Memory B cell (primary cell): ENCODE measurements around the gene MZB1.
"Not testable (repeated sequence)": the region's sequence is repeated elsewhere in the genome, so short reads cannot be mapped to it uniquely, and the experiment has no call there.

Experiments used
- ATAC-seq: fragments of 150-1000 bp; cut with Tn5 transposase; 2 replicates; pipeline ENCODE4 v1.10.0; 2021; ENCODE audit warnings: low read depth, mild to moderate bottlenecking, moderate library complexity
- DNase-seq, 2 donors: peaks; one replicate each; pipeline ENCODE4 v3.0.0; 2022; ENCODE audit warnings: low spot score in 2 of 2
- H3K27ac Mint-ChIP-seq: one replicate; pipeline ENCODE4 v1.8.0; 2022; ENCODE audit warnings: mild to moderate bottlenecking, moderate library complexity, mixed read lengths
- H3K27me3 Mint-ChIP-seq: one replicate; pipeline ENCODE4 v1.8.0; 2022; ENCODE audit warnings: mixed read lengths
- H3K36me3 Mint-ChIP-seq: one replicate; pipeline ENCODE4 v1.8.0; 2022; ENCODE audit warnings: mild to moderate bottlenecking, mixed read lengths
- H3K4me1 Mint-ChIP-seq: one replicate; pipeline ENCODE4 v1.8.0; 2022; ENCODE audit warnings: mixed read lengths
- H3K4me3 Mint-ChIP-seq: one replicate; pipeline ENCODE4 v1.8.0; 2022; ENCODE audit warnings: mild to moderate bottlenecking, moderate library complexity, mixed read lengths
- H3K9me3 Mint-ChIP-seq: one replicate; pipeline ENCODE4 v1.8.0; 2022; ENCODE audit warnings: mixed read lengths

Gene MZB1

DNA sequence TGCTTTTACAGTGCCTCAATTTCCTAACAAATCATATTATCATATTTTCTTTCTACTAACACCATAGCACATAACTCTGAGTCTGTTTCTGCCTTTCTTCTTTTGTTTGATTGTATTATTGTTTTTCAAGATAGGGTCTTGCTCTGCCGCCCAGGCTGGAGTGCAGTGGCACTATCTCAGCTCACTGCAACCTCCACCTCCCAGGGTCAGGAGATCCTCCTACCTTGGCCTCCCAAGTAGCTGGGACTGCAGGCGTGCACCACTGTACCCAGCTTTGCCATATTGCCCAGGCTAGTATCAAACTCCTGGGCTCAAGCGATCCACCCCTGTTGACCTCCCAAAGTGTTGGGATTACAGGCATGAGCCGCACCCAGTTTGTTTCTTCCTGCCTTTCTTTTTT, 29.3 kb downstream of the MZB1 start:
- Mint-ChIP-seq H3K4me1 (peaks cover 11% of the 10 kb centered on the region), H3K27ac (no peak overlapping the region), H3K36me3 (peaks cover 17% of the 10 kb centered on the region), H3K27me3 (no peaks in the 10 kb centered on the region), H3K4me3 (no peak overlapping the region), H3K9me3 (no peaks in the 10 kb centered on the region)
- DNase-seq = no peak
- ATAC-seq = no peak

DNA sequence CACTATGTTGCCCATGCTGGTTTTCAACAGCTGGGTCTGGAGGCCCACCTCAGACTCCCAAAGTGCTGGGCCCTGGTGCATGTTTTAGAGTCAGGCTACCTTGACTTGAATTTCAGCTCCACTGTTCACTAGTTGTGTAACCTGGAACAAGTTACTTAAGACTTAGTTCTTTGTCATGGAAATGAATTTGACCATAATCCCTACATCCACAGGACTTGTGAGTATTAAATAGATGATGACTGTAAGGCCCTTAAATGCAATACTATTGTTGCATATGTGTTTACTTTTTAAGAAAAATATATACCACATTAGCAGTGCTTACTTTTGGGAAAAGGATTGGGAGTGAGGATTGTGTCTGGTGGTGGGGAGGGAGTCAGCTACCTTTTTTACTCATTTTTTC, 31.6 kb downstream of the MZB1 start:
- Mint-ChIP-seq H3K4me3 (no peak overlapping the region), H3K9me3 (peaks cover 1% of the 10 kb centered on the region), H3K27me3 (no peaks in the 10 kb centered on the region), H3K36me3 (peaks cover 14% of the 10 kb centered on the region), H3K4me1 (peaks cover 16% of the 10 kb centered on the region), H3K27ac (peak overlapping the region; percentile 45)
- no peak for DNase-seq
- ATAC-seq = no peak

DNA sequence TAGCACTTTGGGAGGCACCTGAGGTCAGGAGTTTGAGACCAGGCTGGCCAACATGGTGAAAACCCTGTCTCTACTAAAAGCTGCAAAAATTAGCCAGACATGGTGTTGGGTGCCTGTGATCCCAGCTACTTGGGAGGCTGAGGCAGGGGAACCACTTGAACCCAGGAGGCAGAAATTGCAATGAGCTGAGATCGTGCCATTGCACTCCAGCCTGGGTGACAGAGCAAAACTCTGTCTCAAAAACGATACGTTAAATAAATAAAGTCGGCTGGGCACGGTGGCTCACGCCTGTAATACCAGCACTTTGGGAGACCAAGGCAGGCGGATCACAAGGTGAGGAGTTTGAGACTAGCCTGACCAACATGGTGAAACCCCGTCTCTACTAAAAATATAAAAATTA, 33.8 kb downstream of the MZB1 start:
- H3K36me3 Mint-ChIP-seq = peaks cover 16% of the 10 kb centered on the region
- H3K4me3 Mint-ChIP-seq, ATAC-seq, H3K27me3 Mint-ChIP-seq, H3K9me3 Mint-ChIP-seq, DNase-seq, H3K27ac Mint-ChIP-seq: not testable (repeated sequence)
- peaks cover 21% of the 10 kb centered on the region for H3K4me1 Mint-ChIP-seq

DNA sequence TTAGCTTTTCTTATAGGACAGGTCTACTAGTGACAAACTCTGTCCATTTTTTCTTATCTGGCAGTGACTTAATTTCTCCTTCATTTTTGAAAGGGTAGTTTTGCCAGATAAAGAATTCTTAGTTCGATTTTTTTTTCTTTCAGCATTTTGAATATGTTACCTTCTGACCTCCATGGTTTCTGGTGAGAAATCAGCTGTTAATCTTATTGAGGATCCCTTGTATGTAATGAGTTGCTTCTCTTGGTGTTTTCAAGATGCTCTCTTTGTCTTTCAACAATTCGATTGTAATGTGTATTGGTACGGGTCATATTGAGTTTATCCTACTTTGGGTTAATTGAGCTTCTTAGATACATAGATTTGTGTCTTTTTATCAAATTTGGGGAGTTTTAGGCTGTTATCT, 35.5 kb downstream of the MZB1 start:
- peaks cover 18% of the 10 kb centered on the region for H3K4me1 Mint-ChIP-seq
- peaks cover 13% of the 10 kb centered on the region for H3K36me3 Mint-ChIP-seq
- no peak overlapping the region for H3K4me3 Mint-ChIP-seq
- H3K27ac Mint-ChIP-seq = peak overlapping the region; percentile 55
- no peaks in the 10 kb centered on the region for H3K27me3 Mint-ChIP-seq
- no peak for DNase-seq
- no peak for ATAC-seq
- peaks cover 1% of the 10 kb centered on the region for H3K9me3 Mint-ChIP-seq

DNA sequence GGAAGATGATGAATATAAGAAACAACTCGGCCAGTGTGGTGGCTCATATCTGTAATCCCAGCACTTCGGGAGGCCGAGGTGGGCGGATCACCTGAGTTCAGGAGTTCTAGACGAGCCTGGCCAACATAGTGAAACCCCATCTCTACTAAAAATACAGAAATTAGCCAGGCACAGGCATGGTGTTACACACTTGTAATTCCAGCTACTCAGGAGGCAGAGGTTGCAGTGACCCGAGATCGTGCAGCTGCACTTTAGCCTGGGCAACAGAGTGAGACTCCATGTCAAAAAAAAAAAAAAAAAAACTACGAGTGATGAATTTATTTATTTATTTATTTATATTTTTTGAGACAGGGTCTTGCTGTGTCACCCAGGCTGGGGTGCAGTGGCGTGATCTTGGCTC, 41.9 kb downstream of the MZB1 start:
- not testable (repeated sequence) for DNase-seq, H3K27ac Mint-ChIP-seq, H3K9me3 Mint-ChIP-seq, ATAC-seq, H3K27me3 Mint-ChIP-seq, H3K4me3 Mint-ChIP-seq
- Mint-ChIP-seq H3K36me3 (peaks cover 10% of the 10 kb centered on the region), H3K4me1 (peaks cover 30% of the 10 kb centered on the region)

DNA sequence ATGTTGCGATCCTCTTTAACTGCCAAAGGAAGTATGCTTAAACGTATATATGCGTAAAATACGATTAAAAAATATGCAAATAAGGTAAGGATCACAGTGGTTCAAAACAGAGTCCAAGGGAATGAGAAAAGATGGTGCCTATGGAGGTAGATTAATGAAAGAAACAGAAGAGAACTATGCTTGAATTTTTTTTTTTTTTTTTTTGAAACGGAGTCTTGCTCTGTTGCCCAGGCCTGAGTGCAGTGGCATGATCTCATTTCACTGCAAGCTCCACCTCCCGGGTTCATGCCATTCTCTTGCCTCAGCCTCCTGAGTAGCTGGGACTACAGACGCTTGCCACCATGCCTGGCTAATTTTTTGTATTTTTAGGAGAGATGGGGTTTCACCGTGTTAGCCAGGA, 44.3 kb downstream of the MZB1 start:
- ATAC-seq, H3K4me3 Mint-ChIP-seq, H3K27me3 Mint-ChIP-seq, DNase-seq, H3K36me3 Mint-ChIP-seq, H3K9me3 Mint-ChIP-seq, H3K27ac Mint-ChIP-seq: not testable (repeated sequence)
- peaks cover 33% of the 10 kb centered on the region for H3K4me1 Mint-ChIP-seq

DNA sequence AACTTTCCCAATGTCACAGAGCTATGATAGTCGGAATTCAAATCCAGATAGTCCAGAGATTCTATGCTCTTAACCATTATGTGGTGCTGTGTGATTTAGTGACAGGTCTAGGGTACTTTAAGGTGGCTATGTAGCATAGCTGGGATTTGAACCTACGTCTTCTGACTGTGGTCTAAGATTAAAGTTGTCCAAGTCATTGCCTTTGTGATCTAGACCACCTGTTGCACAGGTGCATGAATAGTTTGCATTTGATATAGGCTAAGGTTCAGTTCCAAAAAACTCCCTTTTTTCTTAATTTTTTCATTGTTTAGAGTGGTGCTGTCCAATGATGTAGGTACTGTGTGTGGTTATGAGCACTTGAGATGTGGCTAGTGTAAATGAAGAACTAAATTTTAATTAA, 45.5 kb downstream of the MZB1 start:
- ATAC-seq (no peak), DNase-seq (no peak)
- H3K9me3 Mint-ChIP-seq = no peaks in the 10 kb centered on the region
- peaks cover 34% of the 10 kb centered on the region for H3K4me1 Mint-ChIP-seq
- no peaks in the 10 kb centered on the region for H3K27me3 Mint-ChIP-seq
- H3K27ac Mint-ChIP-seq = no peak overlapping the region
- peaks cover 8% of the 10 kb centered on the region for H3K36me3 Mint-ChIP-seq
- no peak overlapping the region for H3K4me3 Mint-ChIP-seq

DNA sequence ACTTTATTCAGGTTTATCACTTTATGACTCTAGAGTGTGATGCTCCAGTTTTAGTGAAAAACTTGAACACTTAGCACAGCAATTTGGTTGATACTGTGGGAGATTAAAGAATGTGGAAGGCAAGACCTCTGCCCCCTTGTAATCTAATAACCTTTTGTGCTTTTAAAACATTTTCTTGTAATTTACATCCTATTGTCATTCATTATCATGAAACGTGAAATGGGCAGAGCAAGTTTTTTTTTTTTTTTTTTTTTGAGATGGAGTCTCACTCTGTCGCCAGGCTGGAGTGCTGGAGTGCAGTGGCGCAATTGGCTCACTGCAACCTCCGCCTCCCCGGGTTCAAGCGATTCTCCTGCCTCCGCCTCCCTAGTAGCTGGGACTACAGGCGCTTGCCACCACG, 46.2 kb downstream of the MZB1 start:
- peaks cover 33% of the 10 kb centered on the region for H3K4me1 Mint-ChIP-seq
- H3K9me3 Mint-ChIP-seq = no peaks in the 10 kb centered on the region
- H3K4me3 Mint-ChIP-seq = peak overlapping the region; percentile 89
- ATAC-seq (no peak), DNase-seq (no peak)
- peak overlapping the region; percentile 93 for H3K27ac Mint-ChIP-seq
- H3K36me3 Mint-ChIP-seq = peaks cover 7% of the 10 kb centered on the region
- no peaks in the 10 kb centered on the region for H3K27me3 Mint-ChIP-seq

DNA sequence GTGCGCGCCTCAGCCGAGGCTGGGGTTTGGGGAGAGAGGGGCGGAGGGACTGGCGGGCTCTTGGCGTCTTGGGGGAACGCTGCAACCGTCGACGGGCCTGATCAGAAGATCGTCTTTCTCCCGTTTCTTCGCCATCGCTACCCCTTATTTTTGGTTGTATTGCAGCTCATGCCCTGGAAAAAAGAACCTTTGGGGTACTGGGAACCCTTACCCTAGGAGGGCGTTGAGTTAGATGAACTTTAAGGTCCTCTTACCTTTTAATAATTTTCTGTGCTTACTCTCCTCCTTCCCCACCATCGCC, 47.3 kb downstream of the MZB1 start:
- H3K27ac Mint-ChIP-seq = peak overlapping the region; percentile 93
- ATAC-seq = peak; percentile 60
- H3K9me3 Mint-ChIP-seq = no peaks in the 10 kb centered on the region
- H3K4me1 Mint-ChIP-seq = peaks cover 32% of the 10 kb centered on the region
- no peaks in the 10 kb centered on the region for H3K27me3 Mint-ChIP-seq
- no peak for DNase-seq
- peaks cover 7% of the 10 kb centered on the region for H3K36me3 Mint-ChIP-seq
- peak overlapping the region; percentile 89 for H3K4me3 Mint-ChIP-seq

DNA sequence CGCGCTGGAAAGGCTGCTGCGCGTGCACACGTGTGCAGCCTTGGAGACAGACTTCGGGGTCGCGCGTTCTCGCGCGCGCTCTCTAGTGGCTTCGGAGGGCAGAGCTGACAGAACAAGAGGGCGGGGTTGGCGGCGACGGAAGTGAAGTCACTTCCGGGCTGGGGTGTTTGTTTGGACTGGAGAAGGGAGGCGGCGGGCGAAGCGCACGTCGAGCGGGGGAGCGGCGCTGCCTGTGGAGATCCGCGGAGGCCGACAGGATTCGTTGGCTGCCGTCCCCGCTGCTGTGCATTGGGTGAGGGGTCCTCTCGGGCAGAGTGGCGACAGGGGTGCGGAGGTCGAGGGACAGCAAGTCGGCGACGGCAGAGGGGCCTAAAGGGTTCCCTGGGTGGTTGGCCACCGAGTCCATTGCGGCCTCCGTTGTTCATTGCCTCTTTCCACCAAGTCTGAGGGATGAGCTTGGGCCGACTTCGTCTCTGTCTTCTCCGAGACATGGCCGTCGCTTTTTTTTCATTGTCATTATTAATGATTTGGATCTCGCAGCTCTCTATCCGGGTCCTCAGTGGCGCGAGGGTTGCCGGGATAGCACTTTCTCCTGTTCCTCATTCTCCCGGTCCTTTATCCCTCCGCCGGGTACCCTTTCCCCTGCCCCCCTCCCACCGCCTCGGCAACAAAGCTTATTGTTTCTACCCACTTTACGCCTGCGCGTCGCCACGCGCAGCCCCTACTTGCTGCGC, 47.9 kb downstream of the MZB1 start, which contains the start of gene PAIP2:
Gene PAIP2, plus strand, starts transcription at position 166 of the 734 bp plus-strand sequence. CDS start 21,931 bp downstream, outside the sequence.
- Mint-ChIP-seq H3K4me3 (peak within 1 kb of the TSS; percentile 89), H3K4me1 (peaks cover 29% of the 10 kb centered on the region), H3K36me3 (peaks cover 6% of the 10 kb centered on the region)

DNA sequence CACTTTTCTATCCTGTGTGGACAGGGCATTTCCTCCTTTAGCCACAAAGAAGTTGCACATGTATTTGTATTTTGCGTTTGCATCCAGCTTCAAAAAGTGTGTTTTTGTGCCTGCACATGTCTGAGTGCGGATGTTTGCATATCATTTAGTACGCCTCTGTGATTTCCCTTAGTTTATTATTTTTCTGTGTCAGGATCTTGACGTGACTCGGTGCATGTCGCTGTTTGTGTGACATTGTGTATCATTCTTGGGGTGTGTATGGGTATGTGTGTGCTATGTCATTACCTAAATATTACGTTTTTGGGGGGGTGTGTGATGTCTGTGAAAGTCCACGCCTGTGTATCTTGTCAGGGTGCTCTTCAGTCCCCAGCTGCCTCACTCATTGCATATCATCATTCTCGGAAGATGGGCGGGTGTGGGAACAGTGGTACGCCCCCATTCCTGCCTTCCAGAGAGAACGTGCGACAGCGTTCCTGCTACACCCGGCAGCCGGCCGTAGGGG, 48.5 kb downstream of the MZB1 start:
- Mint-ChIP-seq H3K9me3 (no peaks in the 10 kb centered on the region), H3K36me3 (peaks cover 4% of the 10 kb centered on the region), H3K4me1 (peaks cover 31% of the 10 kb centered on the region), H3K4me3 (peak overlapping the region; percentile 89), H3K27ac (peak overlapping the region; percentile 93), H3K27me3 (no peaks in the 10 kb centered on the region)
- ATAC-seq (no peak), DNase-seq (no peak)

More for the DNA sequence above, 47.9 kb downstream of the MZB1 start, which contains the start of gene PAIP2:
- peak within 1 kb of the TSS; percentile 93 for H3K27ac Mint-ChIP-seq
- ATAC-seq (peak; percentile 87), DNase-seq (peak; percentile 95 to 96)
- H3K9me3 Mint-ChIP-seq = no peaks in the 10 kb centered on the region
- H3K27me3 Mint-ChIP-seq = no peaks in the 10 kb centered on the region

DNA sequence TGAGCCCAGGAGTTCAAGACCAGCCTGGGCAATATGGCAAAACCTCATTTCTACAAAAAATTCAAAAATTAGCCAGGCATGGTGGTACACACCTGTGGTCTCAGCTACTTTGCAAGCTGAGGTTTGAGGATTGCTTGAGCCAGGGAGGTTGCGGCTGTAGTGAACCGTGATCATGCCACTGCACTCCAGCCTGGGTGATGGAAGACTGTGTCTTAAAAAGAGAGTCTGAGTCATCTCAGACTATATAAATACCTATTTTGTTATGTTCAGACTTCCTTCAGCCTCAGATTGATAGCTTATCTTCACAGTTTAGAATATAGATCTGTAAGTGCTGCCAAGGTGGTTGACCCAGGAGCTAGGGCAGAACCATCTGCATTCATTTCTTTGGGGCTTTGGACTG, 49.7 kb downstream of the MZB1 start:
- H3K27ac Mint-ChIP-seq = no peak overlapping the region
- no peaks in the 10 kb centered on the region for H3K27me3 Mint-ChIP-seq
- H3K9me3 Mint-ChIP-seq = no peaks in the 10 kb centered on the region
- peaks cover 28% of the 10 kb centered on the region for H3K4me1 Mint-ChIP-seq
- ATAC-seq (no peak), DNase-seq (no peak)
- H3K36me3 Mint-ChIP-seq = peaks cover 2% of the 10 kb centered on the region
- no peak overlapping the region for H3K4me3 Mint-ChIP-seq
